ENCODE data around the gene VAT1L.
"Not testable (repeated sequence)": the region's sequence is repeated elsewhere in the genome, so short reads cannot be mapped to it uniquely, and the experiment has no call there.

Gene VAT1L

DNA sequence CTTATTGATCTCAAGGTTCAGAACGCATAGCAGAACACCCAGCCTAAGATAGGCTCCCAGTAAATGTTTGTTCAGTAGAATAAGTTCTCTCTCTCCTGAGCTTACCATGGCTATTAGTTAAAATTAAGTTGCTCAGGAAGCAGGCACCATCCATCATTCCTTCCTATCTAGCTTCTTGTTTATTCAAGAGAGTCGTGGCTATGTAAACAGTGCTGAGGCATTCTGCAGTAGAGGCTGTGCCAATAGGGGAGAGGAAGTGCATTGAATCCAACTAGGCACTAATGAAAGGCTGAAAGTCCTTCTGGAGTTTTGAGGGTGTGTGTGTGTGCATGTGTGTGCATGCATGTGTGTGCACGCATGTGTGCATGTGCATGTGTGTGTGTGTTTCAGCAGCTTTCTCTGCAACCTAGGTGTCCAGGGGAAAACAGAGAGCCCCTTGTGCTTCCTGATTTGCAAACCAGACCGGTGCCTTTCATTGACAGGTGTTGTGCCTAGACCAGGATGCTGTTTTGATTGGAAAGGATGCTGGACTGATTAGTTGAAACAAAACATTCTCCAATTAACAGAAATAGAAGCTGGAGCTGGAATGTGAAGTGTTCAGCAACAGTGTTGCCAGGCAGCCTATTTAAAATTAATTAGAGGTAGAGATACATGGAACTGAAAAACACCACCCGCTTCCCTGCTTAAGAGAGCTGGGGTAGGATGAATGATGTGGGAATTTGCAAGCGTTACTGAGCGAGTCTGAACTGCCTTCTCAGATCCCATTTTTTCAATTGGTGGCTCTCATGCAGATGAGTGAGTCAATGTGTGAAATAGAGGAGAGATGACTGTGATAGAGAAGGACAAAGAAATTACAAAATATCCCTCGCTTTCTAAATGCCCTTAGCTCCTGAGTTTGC, 130.7 kb downstream of the VAT1L start:
- DNase-seq = no peak

DNA sequence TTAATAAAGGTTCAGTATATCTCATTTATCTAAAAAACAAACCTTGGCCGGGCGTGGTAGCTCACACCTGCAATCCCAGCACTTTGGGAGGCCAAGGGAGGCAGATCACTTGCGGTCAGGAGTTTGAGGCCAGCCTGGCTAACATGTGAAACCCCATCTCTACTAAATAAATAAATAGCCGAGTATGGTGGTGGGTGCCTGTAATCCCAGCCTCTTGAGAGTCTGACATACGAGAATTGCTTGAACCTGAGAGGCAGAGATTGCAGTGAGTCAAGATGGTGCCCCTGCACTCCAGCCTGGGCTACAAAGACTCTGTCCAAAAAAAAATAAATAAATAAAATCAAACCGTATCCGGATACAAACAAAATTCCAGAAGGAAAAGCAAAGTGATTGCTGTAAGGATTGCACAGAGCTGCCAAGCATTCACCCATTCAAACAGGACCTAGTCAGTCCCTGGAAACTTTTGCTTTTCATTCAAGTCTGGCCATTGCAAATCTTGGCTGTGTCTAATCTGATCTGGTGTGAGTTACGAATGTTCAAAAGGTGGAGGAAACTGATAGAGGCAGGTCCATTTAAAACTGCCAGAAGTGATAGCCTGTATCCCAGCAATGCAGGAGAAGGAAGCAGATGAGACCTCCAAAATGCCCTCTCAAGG, 131.5 kb downstream of the VAT1L start:
- DNase-seq = no peak

DNA sequence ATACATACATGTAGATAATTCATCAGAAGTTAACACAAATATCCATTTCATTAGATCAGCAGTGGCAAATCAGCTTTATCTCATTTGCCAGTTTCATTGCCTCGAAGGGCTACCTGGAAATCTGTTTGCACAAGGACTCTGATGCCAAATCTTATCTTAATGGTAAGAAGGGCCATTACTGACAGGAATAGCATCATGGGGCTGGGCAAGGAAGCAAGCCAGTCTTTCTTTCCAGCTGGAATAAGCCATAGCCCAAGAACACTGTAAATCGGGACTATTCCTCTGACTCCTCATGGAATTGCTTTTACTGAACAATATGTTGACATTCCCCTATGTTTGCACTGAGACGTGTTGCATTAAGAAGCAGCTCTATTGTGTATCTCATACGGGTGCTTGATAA, 132.6 kb downstream of the VAT1L start:
- DNase-seq = no peak

- DNase-seq = no peak
Measured at GRCh38 chr16:77922228-77922754, 133.9 kb downstream of the VAT1L start.

GRCh38 chr16:77925531-77925930, 137.2 kb downstream of the VAT1L start:
- no peak for DNase-seq

DNA sequence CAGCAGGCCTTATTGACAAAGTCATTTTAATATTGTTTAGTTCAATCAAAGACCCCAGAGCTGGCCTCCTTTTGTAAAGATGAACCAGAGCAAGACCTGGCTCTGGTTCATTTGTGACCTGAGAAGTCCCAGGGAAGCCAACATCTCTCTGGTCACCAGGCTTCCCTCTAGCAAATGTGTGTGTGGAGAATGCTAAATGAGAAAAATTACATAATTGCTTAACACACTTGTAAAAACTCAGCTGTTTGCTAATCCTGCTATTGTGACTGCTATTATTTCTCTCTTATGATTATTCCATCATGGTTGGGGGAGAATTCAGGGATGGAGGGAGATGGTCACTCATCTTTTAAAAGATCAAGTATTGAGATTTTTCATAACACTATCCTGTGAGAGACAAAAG, 139.7 kb downstream of the VAT1L start:
- DNase-seq = no peak

DNA sequence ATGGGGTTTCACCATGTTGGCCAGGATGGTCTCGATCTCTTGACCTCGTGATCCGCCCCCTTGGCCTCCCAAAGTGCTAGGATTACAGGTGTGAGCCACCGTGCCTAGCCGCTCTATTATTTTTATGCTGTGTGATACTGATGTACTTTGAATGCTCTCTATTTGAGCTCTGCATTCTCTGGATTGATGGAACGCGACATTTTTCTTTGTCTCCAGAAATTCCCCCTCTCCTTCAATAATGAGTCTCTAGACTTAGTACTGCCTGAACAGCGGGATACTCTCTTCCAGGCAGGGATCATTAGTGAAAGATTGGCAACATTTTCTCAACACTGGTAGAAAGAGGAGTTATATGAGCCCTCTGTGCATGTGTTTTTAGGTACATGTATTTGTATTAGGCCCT, 140.6 kb downstream of the VAT1L start:
- no peak for DNase-seq

GRCh38 chr16:77931058-77931457, 142.7 kb downstream of the VAT1L start:
- no peak for DNase-seq

DNA sequence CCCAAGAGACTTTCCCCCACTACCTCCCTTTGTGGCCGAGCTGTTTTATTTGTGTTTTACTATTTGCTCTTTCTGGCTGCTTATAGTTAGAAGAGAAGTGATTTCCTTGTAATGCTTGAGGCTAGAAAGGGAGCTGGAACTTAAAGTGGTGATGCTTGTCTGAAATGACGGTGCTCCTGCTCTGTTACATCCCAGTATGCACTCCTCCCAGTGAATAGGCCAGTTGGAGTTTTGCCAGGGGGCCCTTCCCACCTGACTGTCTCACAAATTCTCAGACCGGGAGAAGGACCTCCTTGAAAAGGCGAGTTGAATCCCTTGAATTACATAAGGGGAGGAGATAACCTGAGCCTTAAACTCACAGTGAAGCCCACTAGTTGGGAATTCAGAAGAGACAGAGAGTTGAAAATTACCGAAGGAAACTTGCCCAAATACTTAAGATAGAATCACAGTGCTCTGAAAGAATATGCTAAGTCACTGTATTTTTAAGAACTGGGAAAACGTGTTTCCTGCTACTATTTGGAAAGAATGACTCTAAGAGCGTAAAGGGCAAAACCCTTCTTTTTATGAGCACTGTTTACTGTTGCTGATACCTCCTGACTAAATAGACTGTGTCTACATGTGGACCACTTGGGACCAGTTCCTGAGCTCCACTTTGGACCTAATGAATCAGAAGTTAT, 149.2 kb downstream of the VAT1L start:
- no peak for DNase-seq

DNA sequence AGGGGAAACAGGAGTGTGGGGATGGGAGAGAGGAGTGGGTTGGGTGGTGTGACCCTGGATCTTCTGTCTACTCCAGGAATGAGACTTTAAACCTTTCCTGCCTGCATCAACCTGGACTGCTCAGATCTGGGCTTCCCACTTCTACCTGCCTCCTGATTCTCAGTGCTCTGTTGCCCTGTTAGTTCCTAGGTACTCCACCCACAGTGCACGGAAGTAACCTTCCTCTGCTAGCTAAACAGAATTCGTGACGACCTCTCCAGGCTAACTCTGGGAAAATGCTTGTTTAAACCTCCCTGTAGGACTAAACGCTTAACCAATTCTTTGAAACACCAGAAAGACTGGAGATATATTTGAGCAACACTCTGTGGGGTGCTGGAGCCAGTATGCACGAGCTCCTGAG, 150.5 kb downstream of the VAT1L start:
- no peak for DNase-seq

GRCh38 chr16:77939968-77940367, 151.6 kb downstream of the VAT1L start:
- DNase-seq = no peak

GRCh38 chr16:77943801-77944200, 155.4 kb downstream of the VAT1L start:
- DNase-seq = no peak

DNA sequence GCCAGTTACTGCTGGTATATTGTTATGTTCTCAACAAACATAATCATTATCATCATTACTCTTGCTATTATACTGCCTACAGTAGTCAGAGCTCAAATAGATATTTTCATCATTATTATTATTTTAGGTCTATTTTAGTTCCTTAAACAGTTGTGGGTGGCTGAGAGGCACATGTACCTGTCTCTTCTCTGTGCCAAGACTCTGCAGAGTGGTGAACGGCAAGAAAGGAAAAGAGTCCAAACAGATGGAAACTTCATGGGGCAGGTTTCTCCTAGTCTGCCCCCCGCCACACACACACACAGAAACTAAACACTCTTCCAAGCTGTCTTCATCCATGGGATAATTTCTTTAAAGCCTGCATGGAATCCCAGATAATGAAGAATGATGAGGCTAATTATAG, 156.3 kb downstream of the VAT1L start:
- no peak for DNase-seq

- DNase-seq = no peak
Measured at GRCh38 chr16:77945126-77945525, 156.8 kb downstream of the VAT1L start.

- no peak for DNase-seq
Measured at GRCh38 chr16:77946823-77947222, 158.5 kb downstream of the VAT1L start.

- not testable (repeated sequence) for DNase-seq
Measured at GRCh38 chr16:77947590-77947989, 159.2 kb downstream of the VAT1L start.

GRCh38 chr16:77948835-77949234, 160.5 kb downstream of the VAT1L start:
- no peak for DNase-seq

GRCh38 chr16:77949445-77949844, 161.1 kb downstream of the VAT1L start:
- DNase-seq = no peak

DNA sequence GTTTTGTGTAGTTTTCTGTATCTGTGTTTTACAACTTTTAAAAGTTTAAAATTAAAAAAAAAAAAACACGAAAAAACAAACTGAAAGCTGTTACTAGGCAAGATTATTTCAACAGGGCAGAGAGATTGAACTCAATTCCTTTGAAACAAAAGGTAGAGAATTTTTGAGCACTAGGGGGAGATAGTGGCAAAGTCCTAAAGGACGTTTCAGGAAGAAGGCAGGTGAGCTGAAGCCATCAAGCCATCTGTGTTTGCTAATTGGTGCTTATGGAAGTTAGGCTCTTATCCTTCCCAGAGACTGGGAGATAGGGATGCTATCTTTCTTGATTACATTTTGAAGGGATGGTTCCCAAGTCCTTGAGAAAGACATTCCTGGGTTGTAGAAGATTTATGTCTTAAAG, 163.4 kb downstream of the VAT1L start:
- DNase-seq = no peak

DNA sequence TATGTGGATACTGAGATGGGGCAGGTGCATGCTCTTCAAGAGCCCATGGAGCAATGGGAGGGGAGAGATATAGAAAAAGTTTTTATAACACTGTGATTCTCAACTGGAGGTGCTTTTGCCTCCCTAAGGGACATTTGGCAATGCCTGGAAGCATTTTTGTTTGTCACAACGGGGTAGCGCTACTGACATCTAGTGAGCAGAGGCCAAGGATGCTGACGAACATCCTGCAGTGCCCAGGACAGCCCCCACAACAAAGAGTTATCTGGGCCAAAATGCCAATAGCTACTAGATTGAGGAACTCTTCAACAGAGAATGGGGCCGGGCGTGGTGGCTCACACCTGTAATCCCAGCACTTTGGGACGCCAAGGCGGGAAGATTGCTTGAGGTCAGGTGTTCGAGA, 166.8 kb downstream of the VAT1L start:
- DNase-seq = no peak

GRCh38 chr16:77956231-77956630, 167.9 kb downstream of the VAT1L start:
- no peak for DNase-seq

DNA sequence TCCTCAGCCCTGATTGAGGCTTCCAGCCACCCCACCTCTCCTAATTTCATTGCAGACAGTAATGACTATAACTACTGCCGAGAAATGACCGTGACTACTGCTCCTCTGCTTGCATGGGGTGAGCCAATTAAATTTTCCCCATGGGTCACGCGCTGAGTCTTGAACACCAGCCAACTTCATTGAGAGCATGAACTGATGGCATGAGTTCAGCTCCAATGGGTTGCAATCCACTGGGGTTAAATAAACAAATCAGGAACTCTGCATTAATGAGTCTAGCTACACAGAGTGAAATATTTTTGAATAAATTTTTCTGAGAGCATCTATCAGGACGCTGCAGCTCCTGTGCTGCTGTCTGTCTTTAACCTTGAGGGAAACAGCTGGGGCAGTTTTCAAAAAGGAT, 172.4 kb downstream of the VAT1L start:
- no peak for DNase-seq

DNA sequence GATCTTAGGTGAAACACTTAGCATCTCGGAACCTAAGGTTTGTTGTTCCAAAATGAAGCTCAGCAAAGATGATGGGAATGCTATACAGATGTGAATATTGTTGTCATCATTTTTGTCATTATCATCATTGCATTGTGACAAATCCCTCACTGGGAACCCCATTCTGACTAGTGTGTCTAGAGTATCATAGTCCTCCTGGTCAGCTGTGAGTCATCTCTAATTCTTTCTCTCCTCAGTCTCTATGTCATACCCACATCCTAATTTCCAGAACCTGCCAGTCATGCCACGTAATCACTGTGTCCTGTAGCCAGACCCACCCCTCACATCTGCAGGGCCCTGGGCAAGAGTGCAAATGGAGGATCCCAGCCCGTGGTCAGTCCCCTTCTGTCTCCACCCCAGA, 173.4 kb downstream of the VAT1L start:
- DNase-seq = no peak

DNA sequence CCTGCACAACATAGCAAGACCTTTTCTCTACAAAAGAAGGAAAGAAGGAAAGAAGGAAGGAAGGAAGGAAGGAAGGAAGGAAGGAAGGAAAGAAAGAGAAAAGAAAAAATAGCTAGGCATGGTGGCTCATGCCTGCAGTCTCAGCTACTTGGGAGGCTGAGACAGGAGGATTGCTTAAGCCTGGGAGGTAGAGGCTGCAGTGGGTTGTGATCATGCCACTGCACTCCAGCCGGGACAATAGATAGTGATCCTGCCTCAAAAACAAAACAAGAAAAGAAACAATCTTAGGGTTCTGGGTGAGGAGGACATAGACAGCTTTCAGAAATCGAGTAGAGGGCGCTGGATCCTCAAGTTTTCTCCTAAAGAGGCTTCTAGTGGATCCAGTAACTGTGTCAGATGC, 174.3 kb downstream of the VAT1L start:
- DNase-seq = no peak

Data from activated CD4-positive, alpha-beta T cell treated with anti-CD3 and anti-CD28 coated beads, Interleukin-2, amount 50 U/mL, for 1 hour (primary cell).